Mucosa of descending colon (tissue), 3 donors: ENCODE data around the gene MICA. TPM values are rescaled to one million over a fixed set of nuclear protein-coding genes. Genes with fewer than 3 reads are reported as not detected.
"Not testable (repeated sequence)": the region's sequence is repeated elsewhere in the genome, so short reads cannot be mapped to it uniquely, and the experiment has no call there.

Source experiments
- ATAC-seq: fragments of 200-7000 bp; cut with Tn5 transposase; one replicate; pipeline ENCODE4 v1.9.1; 2020; ENCODE audit warnings: mild to moderate bottlenecking, moderate library complexity
- DNase-seq, 3 donors: peaks; one replicate each; pipeline ENCODE4 v3.0.0-alpha.2; 2020
- H3K36me3 ChIP-seq: fragments of 200-600 bp; one replicate; pipeline ENCODE4 v1.8.0; 2021; ENCODE audit warnings: low read depth, mild to moderate bottlenecking
- H3K4me1 ChIP-seq: fragments of 200-600 bp; one replicate; pipeline ENCODE4 v1.8.0; 2021; ENCODE audit warnings: low read depth, mild to moderate bottlenecking
- H3K4me3 ChIP-seq: fragments of 200-600 bp; one replicate; pipeline ENCODE4 v1.8.0; 2021; ENCODE audit warnings: mild to moderate bottlenecking
- H3K9me3 ChIP-seq: fragments of 200-600 bp; one replicate; pipeline ENCODE4 v1.8.0; 2021; ENCODE audit warnings: mild to moderate bottlenecking
- CTCF ChIP-seq: fragments of 200-600 bp; IDR thresholded peaks from one replicate; pipeline ENCODE4 v1.8.0; 2022; ENCODE audit warnings: antibody characterized with exemption, mild to moderate bottlenecking
- intact Hi-C, 2 donors: fragments of 100-400 bp; cut with DNase I in 1 of 2; cut with micrococcal nuclease in 1 of 2; formaldehyde crosslinking; loops; one replicate each; pipeline versions ENCODE4 v1.11.0 to v1.11.1; 2022; cut with DNase I, micrococcal nuclease
- total RNA-seq, 3 donors: library from RNA; stranded (reverse); fragmentation: NEBNext Ultra II Directional in 2 of 3; extraction: Animal tissue kit (Norgen Biotek cat#: 25700) in 2 of 3; gene quantifications; one replicate each; pipeline versions ENCODE4 v1.2.1 to v1.2.4, GENCODE V29; 2021 to 2023
- donor health status: DM: no; HTN: no; CAD: no; lungs with moderate emphysema.
- donor health status: DM: no; HTN: no; CAD: no.
- donor health status: DM: no; HTN: yes; CAD: no.

The MICA gene
- total RNA-seq, 3 donors from 2014 or later: 18.1 to 24.2 (median 20.7) TPM

- peak; percentile 74 for TF ChIP-seq CTCF
- no peak overlapping the region for H3K4me3 ChIP-seq
- H3K36me3 ChIP-seq: no peaks in the 10 kb centered on the region
- peak; percentile 96 for ATAC-seq
- no peaks in the 10 kb centered on the region for H3K4me1 ChIP-seq
- DNase-seq: peak; percentile 75 to 93 (median 87)
- peaks cover 10% of the 10 kb centered on the region for H3K9me3 ChIP-seq
- intact Hi-C loops: loop anchor here (5.0 kb wide), 1 partner anchor 44 kb away; no protein-coding TSS in a partner anchor
Observed at GRCh38 chr6:31441365-31442267, 38.2 kb downstream of the MICA start.

DNA sequence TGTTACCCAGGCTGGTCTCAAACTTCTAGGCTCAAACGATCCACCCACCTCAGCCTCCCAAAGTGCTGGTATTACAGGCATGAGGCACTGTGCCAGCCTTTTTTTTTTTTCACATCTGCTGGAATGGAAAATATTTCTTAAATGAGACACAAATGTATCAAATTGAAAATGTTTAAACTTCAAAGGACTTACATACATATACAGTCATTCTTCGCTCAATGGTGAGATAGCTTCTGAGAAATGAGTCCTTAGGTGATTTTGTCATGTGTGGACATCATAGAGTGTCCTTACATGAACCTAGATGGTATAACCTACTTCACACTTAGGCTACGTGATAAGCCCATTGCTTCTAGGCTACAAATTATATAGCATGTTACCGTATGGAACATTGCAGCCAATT is 43.1 kb downstream of the MICA start:
- Histone ChIP-seq H3K4me3 (no peak overlapping the region), H3K9me3 (no peaks in the 10 kb centered on the region), H3K4me1 (no peaks in the 10 kb centered on the region), H3K36me3 (no peaks in the 10 kb centered on the region)
- intact Hi-C loops: no loop called here
- DNase-seq (no peak), ATAC-seq (no peak)
- no peak for TF ChIP-seq CTCF

DNA sequence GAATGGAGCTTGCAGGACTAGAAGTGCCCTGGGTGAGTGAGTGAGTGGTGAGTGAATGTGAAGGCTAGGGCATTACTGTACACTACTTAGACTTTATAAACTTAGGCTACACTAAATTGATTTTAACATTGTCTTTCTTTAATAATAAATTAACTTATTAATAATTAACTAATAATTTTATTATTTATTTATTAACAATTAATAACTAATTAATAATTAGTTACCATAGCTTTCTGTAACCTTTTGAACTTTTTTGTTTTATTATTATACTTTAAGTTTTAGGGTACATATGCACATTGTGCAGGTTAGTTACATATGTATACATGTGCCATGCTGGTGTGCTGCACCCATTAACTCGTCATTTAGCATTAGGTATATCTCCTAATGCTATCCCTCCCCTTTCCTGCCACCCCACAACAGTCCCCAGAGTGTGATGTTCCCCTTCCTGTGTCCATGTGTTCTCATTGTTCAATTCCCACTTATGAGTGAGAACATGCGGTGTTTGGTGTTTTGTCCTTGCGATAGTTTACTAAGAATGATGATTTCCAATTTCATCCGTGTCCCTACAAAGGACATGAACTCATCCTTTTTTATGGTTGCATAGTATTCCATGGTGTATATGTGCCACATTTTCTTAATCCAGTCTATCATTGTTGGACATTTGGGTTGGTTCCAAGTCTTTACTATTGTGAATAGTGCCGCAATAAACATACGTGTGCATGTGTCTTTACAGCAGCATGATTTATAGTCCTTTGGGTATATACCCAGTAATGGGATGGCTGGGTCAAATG is 43.8 kb downstream of the MICA start:
- H3K36me3 ChIP-seq, H3K4me1 ChIP-seq, DNase-seq, H3K9me3 ChIP-seq, intact Hi-C loops, ATAC-seq, H3K4me3 ChIP-seq: not testable (repeated sequence)

DNA sequence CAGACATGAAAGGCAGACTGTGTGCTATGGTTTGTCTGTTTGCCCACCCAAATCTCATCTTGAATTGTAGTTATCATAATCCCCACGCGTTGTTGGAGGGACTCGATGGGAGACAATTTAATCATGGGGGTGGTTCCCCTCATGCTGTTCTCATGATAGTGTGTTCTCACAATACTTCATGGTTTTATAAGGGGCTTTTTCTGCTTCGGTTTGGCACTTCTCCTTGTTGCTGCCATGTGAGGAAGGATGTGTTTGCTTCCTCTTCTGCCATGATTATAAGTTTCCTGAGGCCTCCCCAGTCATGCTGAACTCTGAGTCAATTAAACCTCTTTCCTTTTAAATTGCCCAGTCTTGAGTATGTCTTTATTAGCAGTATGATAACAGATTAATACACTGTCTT is 47.4 kb downstream of the MICA start:
- ATAC-seq (no peak), DNase-seq (no peak)
- H3K9me3 ChIP-seq: no peaks in the 10 kb centered on the region
- H3K4me1 ChIP-seq: no peaks in the 10 kb centered on the region
- intact Hi-C loops: no loop called here
- H3K36me3 ChIP-seq: no peaks in the 10 kb centered on the region
- no peak overlapping the region for H3K4me3 ChIP-seq
- TF ChIP-seq CTCF: no peak

DNA sequence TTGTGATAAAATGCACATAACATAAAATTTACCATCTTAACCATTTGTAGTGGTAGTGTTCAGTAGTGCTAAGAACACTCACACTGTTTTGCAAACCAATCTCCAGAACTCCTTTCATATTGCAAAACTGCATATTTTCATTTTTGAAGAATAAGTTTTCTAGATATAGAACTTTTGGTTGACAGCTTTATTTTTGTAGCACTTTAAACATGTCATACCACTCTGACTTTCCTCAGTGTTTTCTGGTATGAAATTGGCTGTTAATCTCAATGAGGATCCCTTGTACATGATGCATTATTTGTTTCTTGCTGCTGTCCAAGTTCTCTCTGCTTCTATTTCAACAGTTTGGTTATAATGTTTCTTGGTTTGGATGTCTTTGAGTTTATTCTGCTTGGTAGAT is 49.5 kb downstream of the MICA start:
- Histone ChIP-seq H3K4me1 (no peaks in the 10 kb centered on the region), H3K9me3 (no peaks in the 10 kb centered on the region), H3K4me3 (no peak overlapping the region), H3K36me3 (no peaks in the 10 kb centered on the region)
- ATAC-seq (no peak), DNase-seq (no peak)
- intact Hi-C loops: no loop called here
- TF ChIP-seq CTCF: no peak

GRCh38 chr6:31453259-31453658 is 49.9 kb downstream of the MICA start:
- intact Hi-C loops: no loop called here

GRCh38 chr6:31459864-31460263 is 56.5 kb downstream of the MICA start:
- intact Hi-C loops, DNase-seq: not testable (repeated sequence)

More at GRCh38 chr6:31453259-31453658, 49.9 kb downstream of the MICA start:
- Histone ChIP-seq H3K4me3 (no peak overlapping the region), H3K36me3 (no peaks in the 10 kb centered on the region), H3K9me3 (no peaks in the 10 kb centered on the region), H3K4me1 (no peaks in the 10 kb centered on the region)
- no peak for DNase-seq
- no peak for TF ChIP-seq CTCF
- ATAC-seq: no peak

More at GRCh38 chr6:31459864-31460263, 56.5 kb downstream of the MICA start:
- not testable (repeated sequence) for H3K9me3 ChIP-seq, ATAC-seq, H3K4me3 ChIP-seq, H3K36me3 ChIP-seq
- H3K4me1 ChIP-seq: peaks cover 11% of the 10 kb centered on the region
